Measurements from ENCODE around the gene COL4A2.

DNA sequence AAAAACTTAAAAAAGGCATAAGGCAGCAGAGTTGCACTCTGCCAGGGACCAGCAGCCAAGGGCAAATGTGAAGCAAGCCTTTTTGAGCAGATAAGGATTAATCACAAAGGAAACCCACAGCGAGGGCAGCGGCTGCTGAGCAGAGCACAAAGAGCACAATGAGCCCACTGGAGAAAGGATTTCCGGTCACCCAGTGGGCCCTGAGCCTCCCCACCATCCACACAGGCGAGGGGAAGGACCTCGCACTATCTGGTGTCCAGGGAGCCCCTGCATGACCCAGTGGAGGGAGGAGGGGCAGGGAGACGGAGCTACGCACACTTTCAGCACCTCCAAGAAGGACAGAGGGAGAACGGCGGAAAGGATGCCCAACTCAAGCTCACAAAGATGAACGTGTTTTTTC is 40.1 kb upstream of the COL4A2 start:
- TF ChIP-seq, protein P1, sequence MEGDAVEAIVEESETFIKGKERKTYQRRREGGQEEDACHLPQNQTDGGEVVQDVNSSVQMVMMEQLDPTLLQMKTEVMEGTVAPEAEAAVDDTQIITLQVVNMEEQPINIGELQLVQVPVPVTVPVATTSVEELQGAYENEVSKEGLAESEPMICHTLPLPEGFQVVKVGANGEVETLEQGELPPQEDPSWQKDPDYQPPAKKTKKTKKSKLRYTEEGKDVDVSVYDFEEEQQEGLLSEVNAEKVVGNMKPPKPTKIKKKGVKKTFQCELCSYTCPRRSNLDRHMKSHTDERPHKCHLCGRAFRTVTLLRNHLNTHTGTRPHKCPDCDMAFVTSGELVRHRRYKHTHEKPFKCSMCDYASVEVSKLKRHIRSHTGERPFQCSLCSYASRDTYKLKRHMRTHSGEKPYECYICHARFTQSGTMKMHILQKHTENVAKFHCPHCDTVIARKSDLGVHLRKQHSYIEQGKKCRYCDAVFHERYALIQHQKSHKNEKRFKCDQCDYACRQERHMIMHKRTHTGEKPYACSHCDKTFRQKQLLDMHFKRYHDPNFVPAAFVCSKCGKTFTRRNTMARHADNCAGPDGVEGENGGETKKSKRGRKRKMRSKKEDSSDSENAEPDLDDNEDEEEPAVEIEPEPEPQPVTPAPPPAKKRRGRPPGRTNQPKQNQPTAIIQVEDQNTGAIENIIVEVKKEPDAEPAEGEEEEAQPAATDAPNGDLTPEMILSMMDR (IDR thresholded peaks at IDR 0.05; ENCODE audit: insufficient read depth, low read depth, low read length): no peak
- TF ChIP-seq EZH2 (IDR thresholded peaks at IDR 0.05; ENCODE audit: insufficient read depth, low read length): no peak

Measured in astrocyte (in vitro differentiated cells and primary cell).